ENCODE results near the gene CENPU. TPM values are rescaled to one million over a fixed set of nuclear protein-coding genes. Genes with fewer than 3 reads are reported as not detected.

CENPU gene
- total and polyA plus RNA-seq, 2 of the 13 experiments (the other 11 are each of a cell fraction or from before 2014, with no cell fraction given): 11.7 to 35.8 TPM

GRCh38 chr4:184765473-184766340 is 31.8 kb upstream of the CENPU start:
- no peak for FAIRE-seq
- ATAC-seq: peak; percentile 66
- Histone ChIP-seq H3K4me3 (replicated peaks in 1 of 3; ENCODE audit: insufficient read depth in 1 of 3, low read depth in 2 of 3, low read length in 3 of 3) (no peak overlapping the region), H2AFZ (ENCODE audit: low read length) (no peak overlapping the region), H3K79me2 (ENCODE audit: insufficient read depth, low read length) (no peaks in the 10 kb centered on the region), H3K9ac (ENCODE audit: insufficient read depth, low read depth, low read length) (no peak overlapping the region), H4K20me1 (ENCODE audit: insufficient read depth, low read length) (no peaks in the 10 kb centered on the region), H3K4me2 (ENCODE audit: low read depth, low read length) (no peak overlapping the region), H3K36me3 (replicated peaks in 1 of 2; ENCODE audit: control insufficient read depth in 1 of 2, insufficient read depth in 2 of 2, low read length in 2 of 2) (peaks cover 7 to 37% of the 10 kb centered on the region in 2 experiments), H3K4me1 (ENCODE audit: insufficient read depth, low read length) (no peaks in the 10 kb centered on the region), H3K27me3 (ENCODE audit: control insufficient read depth in 1 of 2, insufficient read depth in 2 of 2, low read length in 2 of 2) (no peaks in the 10 kb centered on the region), H3K9me3 (ENCODE audit: low read length) (no peaks in the 10 kb centered on the region), H3K27ac (ENCODE audit: extremely low read length, insufficient read depth, low read length) (no peak overlapping the region)
- 91% methylated on average over 18 of the region's 21 CpGs for WGBS (ENCODE audit: low lambda C conversion rate)
- in situ Hi-C loops (cut with HindIII; ENCODE audit: extremely low pct_ligation_motif_present, low pct_unique_long_range_greater_than_20kb) (no loop called here), intact Hi-C loops (cut with micrococcal nuclease; ENCODE audit: unreplicated experiment) (no loop called here)
- BruUV-seq (replicated peaks): no TSS peak
- peak; percentile 65 for TF ChIP-seq STAG1 (CRISPR knock-in tag; IDR thresholded peaks at IDR 0.05)
- 0 out of 2 replicates have a peak, but pooled peaks have one; percentile 24 for TF ChIP-seq RAD21 (CRISPR knock-in tag; IDR thresholded peaks at IDR 0.05)
- no peak for TF ChIP-seq ZBTB8A (CRISPR knock-in tag; IDR thresholded peaks at IDR 0.05; ENCODE audit: borderline replicate concordance, low read depth)
- TF ChIP-seq, protein P1, sequence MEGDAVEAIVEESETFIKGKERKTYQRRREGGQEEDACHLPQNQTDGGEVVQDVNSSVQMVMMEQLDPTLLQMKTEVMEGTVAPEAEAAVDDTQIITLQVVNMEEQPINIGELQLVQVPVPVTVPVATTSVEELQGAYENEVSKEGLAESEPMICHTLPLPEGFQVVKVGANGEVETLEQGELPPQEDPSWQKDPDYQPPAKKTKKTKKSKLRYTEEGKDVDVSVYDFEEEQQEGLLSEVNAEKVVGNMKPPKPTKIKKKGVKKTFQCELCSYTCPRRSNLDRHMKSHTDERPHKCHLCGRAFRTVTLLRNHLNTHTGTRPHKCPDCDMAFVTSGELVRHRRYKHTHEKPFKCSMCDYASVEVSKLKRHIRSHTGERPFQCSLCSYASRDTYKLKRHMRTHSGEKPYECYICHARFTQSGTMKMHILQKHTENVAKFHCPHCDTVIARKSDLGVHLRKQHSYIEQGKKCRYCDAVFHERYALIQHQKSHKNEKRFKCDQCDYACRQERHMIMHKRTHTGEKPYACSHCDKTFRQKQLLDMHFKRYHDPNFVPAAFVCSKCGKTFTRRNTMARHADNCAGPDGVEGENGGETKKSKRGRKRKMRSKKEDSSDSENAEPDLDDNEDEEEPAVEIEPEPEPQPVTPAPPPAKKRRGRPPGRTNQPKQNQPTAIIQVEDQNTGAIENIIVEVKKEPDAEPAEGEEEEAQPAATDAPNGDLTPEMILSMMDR (CRISPR knock-in tag; IDR thresholded peaks at IDR 0.05): peak; percentile 52
- peak; percentile 91 for TF ChIP-seq MNT (IDR thresholded peaks at IDR 0.05)
- no peak for TF ChIP-seq HHEX (CRISPR knock-in tag; IDR thresholded peaks at IDR 0.05)
- no peak for DNase-seq (ENCODE audit: low spot score)
- CTCF ChIA-PET (ENCODE audit: low intra/inter-chr PET ratio, low total read pairs): no interaction called here
- POLR2A ChIA-PET: no interaction called here
